Panc1 (cell line): ENCODE results near the gene GPHA2. TPM values are rescaled to one million over a fixed set of nuclear protein-coding genes. Genes with fewer than 3 reads are reported as not detected.

ENCODE experiments used
- microRNA-seq: library from miRNA; unstranded; fragments of <30 nt; microRNA quantifications from one replicate; pipeline ENCODE4 v1.1.0, GENCODE V29; 2020; ENCODE audit not compliant: unreplicated experiment
- total RNA-seq: library from RNA; stranded (reverse); gene quantifications from one replicate; pipeline ENCODE4 v1.2.1, GENCODE V29; 2021; ENCODE audit not compliant: unreplicated experiment

GPHA2 gene
- total RNA-seq, 1 experiment from 2014 or later = not detected

Small RNAs within 50 kb of the gene (microRNA-seq; reads per million reads assigned to microRNA genes)
- gene MIR6749 (not detected), gene MIR6750 (1.9 reads per million)

Other genes with a start within 250 kb of the GPHA2 start
- gene NRXN2, start 212.7 kb downstream of the GPHA2 start, total RNA-seq = 0.15 TPM
- gene RASGRP2, start 191.8 kb downstream of the GPHA2 start, total RNA-seq = 3.7 TPM
- 0.39 TPM for gene PYGM, start 175.9 kb downstream of the GPHA2 start, total RNA-seq
- 360 TPM for gene SF1, start 157.4 kb downstream of the GPHA2 start, total RNA-seq
- 46.4 TPM for gene MAP4K2, start 132.7 kb downstream of the GPHA2 start, total RNA-seq
- gene MEN1, start 125.3 kb downstream of the GPHA2 start, total RNA-seq = 54.5 TPM
- gene CDC42BPG, start 91.2 kb downstream of the GPHA2 start, total RNA-seq = 4.1 TPM
- gene EHD1, start 57.3 kb downstream of the GPHA2 start, total RNA-seq = 186 TPM
- gene ATG2A, start 18.7 kb downstream of the GPHA2 start, total RNA-seq = 28.8 TPM
- gene PPP2R5B, start 11.2 kb downstream of the GPHA2 start, total RNA-seq = 14.0 TPM
- not detected for gene MAJIN, start 36.2 kb upstream of the GPHA2 start, total RNA-seq
- gene BATF2, start 61.1 kb upstream of the GPHA2 start, total RNA-seq = 1.6 TPM
- gene ARL2, start 78.3 kb upstream of the GPHA2 start, total RNA-seq = 177 TPM
- gene SNX15, start 91.5 kb upstream of the GPHA2 start, total RNA-seq = 51.5 TPM
- 55.6 TPM for gene SAC3D1, start 105.3 kb upstream of the GPHA2 start, total RNA-seq
- gene NAALADL1, start 122.7 kb upstream of the GPHA2 start, total RNA-seq = 0.23 TPM
- gene CDCA5, start 148.1 kb upstream of the GPHA2 start, total RNA-seq = 92.9 TPM
- 68.4 TPM for gene ZFPL1, start 148.3 kb upstream of the GPHA2 start, total RNA-seq
- gene VPS51, start 160.3 kb upstream of the GPHA2 start, total RNA-seq = 101 TPM
- 85.4 TPM for gene TM7SF2, start 176.0 kb upstream of the GPHA2 start, total RNA-seq
- gene ZNHIT2, start 181.8 kb upstream of the GPHA2 start, total RNA-seq = 27.1 TPM
- gene FAU, start 186.2 kb upstream of the GPHA2 start, total RNA-seq = 1,001 TPM
- gene MRPL49, start 186.4 kb upstream of the GPHA2 start, total RNA-seq = 111 TPM
- 64.3 TPM for gene SYVN1, start 198.6 kb upstream of the GPHA2 start, total RNA-seq
- not detected for gene SPDYC, start 234.3 kb upstream of the GPHA2 start, total RNA-seq
- 256 TPM for gene CAPN1, start 246.0 kb upstream of the GPHA2 start, total RNA-seq